MM.1S (cell line): ENCODE measurements around the gene DELE1.

Experiments used
- DNase-seq: peaks from one replicate; pipeline ENCODE4 v3.0.0-alpha.2; 2015
- H2AFZ ChIP-seq: fragments of 300-600 bp; sonication (generic); 2 replicates; pipeline ENCODE4 v1.6.0; 2016; ENCODE audit warnings: antibody characterized with exemption, low read length
- H3F3A ChIP-seq: fragments of 300-600 bp; sonication (generic); 2 replicates; pipeline ENCODE4 v1.6.1; 2016; ENCODE audit warnings: mild to moderate bottlenecking, antibody characterized with exemption, low read length, moderate library complexity, mixed read lengths; ENCODE audit not compliant: insufficient read depth
- H3K27ac ChIP-seq: fragments of 300-600 bp; sonication (generic); 2 replicates; pipeline ENCODE4 v1.5.1; 2016; ENCODE audit warnings: mild to moderate bottlenecking, low read length
- H3K27me3 ChIP-seq: fragments of 300-600 bp; sonication (generic); replicated peaks from 2 replicates; pipeline ENCODE4 v1.6.0; 2016; ENCODE audit warnings: low read length; ENCODE audit not compliant: insufficient read depth
- H3K36me3 ChIP-seq: fragments of 300-600 bp; sonication (generic); replicated peaks from 2 replicates; pipeline ENCODE4 v1.6.1; 2016; ENCODE audit warnings: mild to moderate bottlenecking, low read length, mixed read lengths; ENCODE audit not compliant: insufficient read depth
- H3K4me1 ChIP-seq: fragments of 300-600 bp; sonication (generic); 2 replicates; pipeline ENCODE4 v1.6.1; 2016; ENCODE audit warnings: low read length, mixed read lengths
- H3K4me2 ChIP-seq: fragments of 300-600 bp; sonication (generic); 2 replicates; pipeline ENCODE4 v1.6.0; 2016; ENCODE audit warnings: low read depth, low read length
- H3K4me3 ChIP-seq: fragments of 300-600 bp; sonication (generic); 2 replicates; pipeline ENCODE4 v1.5.1; 2016; ENCODE audit warnings: low read length, mixed read lengths
- H3K79me2 ChIP-seq: fragments of 300-600 bp; sonication (generic); 2 replicates; pipeline ENCODE4 v1.6.1; 2016; ENCODE audit warnings: mixed run types, low read length, mixed read lengths
- H3K9ac ChIP-seq: fragments of 300-600 bp; sonication (generic); 2 replicates; pipeline ENCODE4 v1.6.1; 2016; ENCODE audit warnings: low read length, mixed read lengths
- H3K9me2 ChIP-seq: fragments of 300-600 bp; sonication (generic); replicated peaks from 2 replicates; pipeline ENCODE4 v1.6.1; 2016; ENCODE audit warnings: mild to moderate bottlenecking, low read length, mixed read lengths; ENCODE audit not compliant: insufficient read depth
- H3K9me3 ChIP-seq: fragments of 300-600 bp; sonication (generic); replicated peaks from 2 replicates; pipeline ENCODE4 v1.6.1; 2016; ENCODE audit warnings: mild to moderate bottlenecking, low read length, mixed read lengths; ENCODE audit not compliant: insufficient read depth
- H4K20me1 ChIP-seq: fragments of 300-600 bp; sonication (generic); 2 replicates; pipeline ENCODE4 v1.6.1; 2016; ENCODE audit warnings: mild to moderate bottlenecking, low read length, moderate library complexity, mixed read lengths; ENCODE audit not compliant: insufficient read depth
- EZH2 ChIP-seq: fragments of 300-600 bp; sonication (generic); optimal IDR thresholded peaks from 2 replicates; pipeline ENCODE3; 2017; ENCODE audit warnings: low read depth, mild to moderate bottlenecking, antibody characterized with exemption, low read length, mixed read lengths
- EZH2phosphoT487 ChIP-seq: fragments of 300-600 bp; sonication (generic); IDR thresholded peaks from 2 replicates; pipeline ENCODE4 v1.6.1; 2018; ENCODE audit warnings: antibody characterized with exemption, low read length
- TF ChIP-seq, protein P1 (sequence below): fragments of 300-600 bp; sonication (generic); IDR thresholded peaks from 2 replicates; pipeline ENCODE4 v1.5.1; 2016; ENCODE audit warnings: antibody characterized with exemption, low read length, mixed read lengths

Gene DELE1

DNA sequence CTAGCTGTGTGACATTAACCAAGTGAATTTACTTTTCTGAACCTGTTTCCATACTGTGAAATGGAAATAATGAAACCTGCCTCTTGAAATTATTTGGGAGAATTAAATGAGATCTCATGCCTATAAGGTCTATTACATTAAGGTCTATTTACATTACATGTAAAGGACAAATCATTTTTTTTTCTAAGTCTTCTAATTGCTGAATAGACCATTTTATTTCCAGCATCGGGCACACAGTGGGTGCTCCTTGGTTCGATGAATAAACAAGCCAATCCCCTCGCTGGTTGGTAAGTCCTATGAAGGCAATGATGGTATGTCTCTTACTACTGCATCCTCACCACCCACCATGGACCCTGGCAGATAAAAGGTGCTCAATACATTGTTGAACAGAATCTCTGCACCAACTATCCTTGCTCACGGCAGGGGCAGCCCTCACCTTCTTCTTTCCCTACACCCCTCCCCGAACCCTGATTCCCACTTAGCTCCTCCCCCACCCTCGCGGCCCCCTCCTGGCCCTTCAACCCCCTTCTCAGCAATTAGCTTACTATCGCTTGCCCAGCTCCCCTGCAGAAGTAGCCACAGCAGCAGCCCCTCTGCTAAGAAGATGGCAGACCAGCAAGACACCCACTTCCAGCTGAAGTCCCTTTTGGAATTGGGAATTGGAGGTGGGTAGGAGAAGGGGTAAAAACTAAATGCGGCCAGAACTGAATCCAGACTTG, 48.5 kb upstream of the DELE1 start:
- Histone ChIP-seq H3K4me2 (peak overlapping the region; percentile 95; the same call in 1 of the 2 replicates), H3K27ac (no peak overlapping the region), H3K9ac (no peak overlapping the region), H3K27me3 (peaks cover 26% of the 10 kb centered on the region), H3K9me2 (no peaks in the 10 kb centered on the region), H2AFZ (no peak overlapping the region), H3K4me1 (peaks cover 16% of the 10 kb centered on the region), H4K20me1 (no peaks in the 10 kb centered on the region), H3K4me3 (no peak overlapping the region), H3K9me3 (no peaks in the 10 kb centered on the region), H3F3A (no peaks in the 10 kb centered on the region; the same call in 1 of the 2 replicates), H3K36me3 (no peaks in the 10 kb centered on the region), H3K79me2 (no peaks in the 10 kb centered on the region)
- no peak for TF ChIP-seq EZH2
- no peak for DNase-seq

DNA sequence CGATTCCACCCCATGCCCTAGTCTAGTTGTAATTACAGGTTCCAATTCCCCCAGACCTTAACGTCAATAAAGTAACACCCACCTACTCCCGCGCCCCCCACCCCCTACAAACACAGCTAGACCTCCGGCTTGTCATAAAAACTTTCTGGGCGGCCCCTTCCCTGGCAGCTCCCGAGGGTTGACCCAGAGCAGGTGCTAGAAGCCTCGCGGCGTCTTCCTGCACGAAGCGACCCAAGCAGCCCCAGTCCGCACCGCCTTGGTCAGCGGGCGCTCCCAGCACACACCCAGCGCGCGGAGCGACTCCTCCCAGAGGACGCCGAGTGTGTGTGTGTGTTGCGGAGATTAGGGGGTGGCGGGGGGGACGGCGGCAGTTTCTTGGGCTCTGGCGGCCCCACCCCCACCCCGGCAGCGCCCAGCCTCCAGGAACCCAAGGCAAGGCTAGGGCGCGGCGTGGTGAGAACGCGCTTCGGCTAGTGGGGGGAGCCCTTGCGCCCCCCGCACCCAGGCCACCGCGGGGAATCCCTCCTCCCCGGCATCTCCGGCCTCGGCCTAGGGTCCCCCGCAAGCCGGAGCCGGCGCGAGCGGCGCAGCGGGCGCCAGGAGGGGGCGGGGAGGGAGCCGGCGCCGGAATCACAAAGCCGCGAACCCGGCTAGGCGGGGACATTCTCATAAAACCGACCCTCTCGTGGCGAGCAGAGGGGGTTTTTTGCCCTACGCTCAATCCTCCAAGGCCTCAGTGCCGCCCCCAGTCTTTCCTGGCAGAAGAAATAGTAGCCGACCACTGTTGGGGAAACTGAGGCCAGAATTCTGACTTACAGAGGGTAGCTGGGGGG, 47.7 kb upstream of the DELE1 start:
- H3K27me3 ChIP-seq, result peaks cover 26% of the 10 kb centered on the region
- H2AFZ ChIP-seq, result no peak overlapping the region

DNA sequence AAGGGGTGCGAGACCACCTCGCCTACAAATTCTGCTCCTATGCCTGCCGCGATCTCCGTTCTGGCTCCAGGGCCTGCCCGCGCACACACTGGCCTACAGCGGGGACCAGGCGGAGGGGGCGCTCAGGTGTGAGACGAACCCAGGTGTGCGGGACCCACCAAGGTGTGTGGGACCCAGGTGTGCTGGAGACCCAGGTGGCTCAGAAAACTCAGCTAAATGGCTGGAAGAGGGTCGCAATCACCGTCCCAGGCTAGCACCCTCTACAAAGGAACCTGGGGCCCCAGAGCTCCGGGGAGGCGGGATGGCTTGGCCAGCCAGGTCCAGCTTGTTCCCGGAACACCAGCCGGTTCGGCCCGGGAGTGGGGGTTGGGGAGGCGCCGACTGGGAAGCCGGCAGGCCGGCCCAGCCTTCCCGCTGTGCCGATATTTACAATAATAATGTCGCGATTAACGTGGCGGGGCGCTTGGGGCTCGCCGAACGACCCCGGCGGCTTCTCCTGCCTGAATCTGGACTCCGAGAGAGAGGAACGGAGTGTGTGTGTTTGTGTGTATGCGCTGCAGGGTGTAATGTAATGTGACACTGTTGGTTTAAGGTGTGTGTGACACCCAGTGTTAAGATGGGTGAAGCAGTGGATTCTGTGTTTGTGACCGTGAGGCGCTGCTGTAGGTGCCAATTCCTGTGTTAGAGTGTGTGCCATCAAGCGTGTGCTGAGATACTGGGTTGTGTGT, 46.9 kb upstream of the DELE1 start:
- Histone ChIP-seq H3K4me2 (peak overlapping the region; percentile 95), H3K9ac (peak overlapping the region; percentile 70), H3K4me3 (peak overlapping the region; percentile 71), H3K36me3 (no peaks in the 10 kb centered on the region), H3K79me2 (no peaks in the 10 kb centered on the region), H3K27me3 (peaks cover 26% of the 10 kb centered on the region), H3K27ac (no peak overlapping the region), H3K9me2 (no peaks in the 10 kb centered on the region), H3K4me1 (peaks cover 32% of the 10 kb centered on the region), H3K9me3 (no peaks in the 10 kb centered on the region), H3F3A (peaks cover 4% of the 10 kb centered on the region), H4K20me1 (no peaks in the 10 kb centered on the region), H2AFZ (no peak overlapping the region; the same call in 1 of the 2 replicates)
- TF ChIP-seq EZH2 (no peak), EZH2phosphoT487 (no peak)
- TF ChIP-seq, protein P1, sequence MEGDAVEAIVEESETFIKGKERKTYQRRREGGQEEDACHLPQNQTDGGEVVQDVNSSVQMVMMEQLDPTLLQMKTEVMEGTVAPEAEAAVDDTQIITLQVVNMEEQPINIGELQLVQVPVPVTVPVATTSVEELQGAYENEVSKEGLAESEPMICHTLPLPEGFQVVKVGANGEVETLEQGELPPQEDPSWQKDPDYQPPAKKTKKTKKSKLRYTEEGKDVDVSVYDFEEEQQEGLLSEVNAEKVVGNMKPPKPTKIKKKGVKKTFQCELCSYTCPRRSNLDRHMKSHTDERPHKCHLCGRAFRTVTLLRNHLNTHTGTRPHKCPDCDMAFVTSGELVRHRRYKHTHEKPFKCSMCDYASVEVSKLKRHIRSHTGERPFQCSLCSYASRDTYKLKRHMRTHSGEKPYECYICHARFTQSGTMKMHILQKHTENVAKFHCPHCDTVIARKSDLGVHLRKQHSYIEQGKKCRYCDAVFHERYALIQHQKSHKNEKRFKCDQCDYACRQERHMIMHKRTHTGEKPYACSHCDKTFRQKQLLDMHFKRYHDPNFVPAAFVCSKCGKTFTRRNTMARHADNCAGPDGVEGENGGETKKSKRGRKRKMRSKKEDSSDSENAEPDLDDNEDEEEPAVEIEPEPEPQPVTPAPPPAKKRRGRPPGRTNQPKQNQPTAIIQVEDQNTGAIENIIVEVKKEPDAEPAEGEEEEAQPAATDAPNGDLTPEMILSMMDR, result no peak
- DNase-seq, result no peak

More for the DNA sequence above, 47.7 kb upstream of the DELE1 start:
- Histone ChIP-seq H3K27ac (no peak overlapping the region), H3K36me3 (no peaks in the 10 kb centered on the region), H3K9ac (peak overlapping the region; percentile 70; the same call in 1 of the 2 replicates), H4K20me1 (no peaks in the 10 kb centered on the region), H3K79me2 (no peaks in the 10 kb centered on the region), H3K4me1 (peaks cover 24% of the 10 kb centered on the region), H3F3A (peaks cover under 1% of the 10 kb centered on the region), H3K9me3 (no peaks in the 10 kb centered on the region), H3K4me3 (peak overlapping the region; percentile 71), H3K4me2 (peak overlapping the region; percentile 95), H3K9me2 (no peaks in the 10 kb centered on the region)
- TF ChIP-seq EZH2 (no peak), EZH2phosphoT487 (no peak)
- TF ChIP-seq, protein P1, result no peak
- no peak for DNase-seq
